ENCODE data around the gene NUBPL.
"Not testable (repeated sequence)": the region's sequence is repeated elsewhere in the genome, so short reads cannot be mapped to it uniquely, and the experiment has no call there.

The NUBPL gene

DNA sequence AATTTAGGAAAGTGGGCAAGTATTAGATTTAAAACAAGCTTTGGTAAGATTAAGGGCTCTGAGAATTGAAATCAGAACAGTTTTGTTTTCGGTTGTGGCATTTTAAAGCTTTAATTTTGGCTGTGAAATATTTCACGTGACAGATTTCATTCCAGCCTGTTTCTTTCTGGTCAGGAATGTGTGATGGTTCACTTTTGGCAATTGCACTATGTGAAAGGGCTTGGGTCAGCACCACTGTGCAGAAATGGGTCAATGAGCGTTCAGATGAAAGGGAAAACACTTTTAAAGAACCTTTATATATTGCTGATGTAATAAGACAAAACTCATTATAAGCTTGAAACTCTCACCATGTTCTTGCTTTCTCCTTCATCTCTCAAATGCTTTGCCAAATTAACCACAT is 17.1 kb downstream of the NUBPL start:
- no peak for DNase-seq (ENCODE audit: low read depth)

DNA sequence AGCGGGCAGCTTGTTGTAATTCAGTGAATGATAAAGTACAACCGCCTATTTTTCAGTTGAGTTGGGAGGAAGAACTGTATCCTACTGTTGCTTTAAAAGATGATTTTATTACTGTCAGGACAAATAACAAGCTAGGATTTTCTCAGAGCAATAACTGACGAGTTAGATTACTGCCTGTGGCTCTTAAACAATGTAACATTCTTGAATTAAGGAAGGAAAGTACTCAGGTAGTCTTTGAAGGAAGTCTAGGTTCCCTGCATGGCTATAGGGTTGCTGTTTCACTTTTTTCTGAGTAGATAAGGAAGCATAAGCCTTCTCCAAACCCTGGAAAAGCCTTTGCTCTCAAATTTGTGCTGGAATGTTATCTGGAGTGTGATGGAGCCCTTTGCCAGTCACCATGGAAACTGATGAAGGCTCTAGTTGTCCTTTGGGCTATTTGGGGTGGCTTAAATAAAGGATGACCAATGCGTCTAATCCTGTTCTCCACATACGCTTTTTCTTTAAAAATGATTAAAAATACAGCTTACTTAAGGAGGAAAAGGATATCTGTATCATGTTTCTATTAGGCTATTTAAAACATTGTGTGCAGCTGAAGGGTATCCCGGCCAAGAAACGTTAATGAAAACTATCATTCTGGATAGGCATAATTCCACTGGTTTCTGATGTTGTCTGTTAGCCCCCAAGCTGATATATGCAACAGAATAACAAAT is 17.7 kb downstream of the NUBPL start:
- DNase-seq (ENCODE audit: low read depth) = no peak

DNA sequence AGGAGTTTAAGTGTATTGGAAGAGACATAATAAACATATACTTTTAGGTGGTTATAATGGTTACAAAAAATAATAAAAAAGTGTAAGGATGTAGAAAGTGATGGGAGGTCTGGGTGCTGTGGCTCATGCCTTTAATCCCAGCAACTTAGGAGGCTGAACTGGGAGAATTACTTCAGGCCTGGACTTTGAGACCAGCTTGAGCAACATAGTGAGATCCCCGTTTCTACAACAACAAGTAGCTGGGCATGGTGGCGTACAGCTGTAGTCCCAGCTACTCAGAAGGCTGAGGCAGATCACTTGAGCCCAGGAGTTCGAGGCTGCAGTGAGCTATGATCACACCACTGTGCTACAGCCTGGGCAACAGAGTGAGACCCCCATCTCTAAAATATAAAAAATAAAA is 19.0 kb downstream of the NUBPL start:
- no peak for DNase-seq (ENCODE audit: low read depth)

DNA sequence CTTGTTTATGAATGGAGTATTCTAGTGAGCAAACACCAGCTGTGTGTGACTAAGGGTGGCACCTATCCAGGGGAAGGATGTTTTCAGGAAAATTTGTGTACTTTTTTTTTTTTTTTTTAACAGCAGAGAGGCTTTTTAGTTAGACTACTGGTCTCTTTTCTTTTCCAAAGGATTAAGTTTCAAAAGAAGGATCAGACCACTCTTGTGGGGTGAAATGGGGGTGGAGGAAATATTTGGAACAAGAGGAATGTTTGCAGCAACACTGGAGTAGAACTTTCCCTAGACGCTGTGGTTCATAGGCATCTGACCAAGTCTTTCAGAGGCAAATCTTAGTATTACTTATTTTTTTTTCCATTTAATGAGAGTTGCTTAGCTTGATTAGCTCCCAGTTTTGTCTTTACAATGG is 21.1 kb downstream of the NUBPL start:
- no peak for DNase-seq (ENCODE audit: low read depth)

DNA sequence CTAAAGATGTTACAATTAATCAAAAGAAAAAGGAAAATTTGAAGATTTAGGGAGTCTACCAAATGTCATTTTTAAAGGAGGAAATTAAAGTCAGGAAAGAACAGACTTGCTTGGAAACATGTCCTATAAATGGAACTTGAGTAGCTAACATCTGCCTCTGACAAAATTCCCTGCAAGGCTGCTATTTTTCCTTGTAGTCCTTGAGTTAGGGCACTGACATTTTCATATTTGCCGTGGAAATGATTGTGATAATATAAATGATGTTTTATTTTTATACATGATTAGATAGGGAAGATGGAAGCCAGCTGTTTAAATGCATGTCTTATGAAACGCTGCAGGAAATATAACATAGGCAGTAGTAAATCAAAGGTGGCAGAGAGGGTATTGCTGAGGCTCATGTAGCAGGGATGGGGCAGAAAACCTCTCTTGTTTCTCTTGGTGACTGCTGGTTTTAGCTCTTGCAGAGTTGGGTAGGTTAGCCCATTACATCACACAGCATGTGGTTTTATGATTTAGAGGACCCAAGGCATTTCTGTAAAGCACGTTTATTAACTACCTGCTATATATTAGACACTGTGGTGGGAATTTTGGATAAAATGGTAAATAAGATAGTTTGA is 21.7 kb downstream of the NUBPL start:
- no peak for DNase-seq (ENCODE audit: low read depth)

DNA sequence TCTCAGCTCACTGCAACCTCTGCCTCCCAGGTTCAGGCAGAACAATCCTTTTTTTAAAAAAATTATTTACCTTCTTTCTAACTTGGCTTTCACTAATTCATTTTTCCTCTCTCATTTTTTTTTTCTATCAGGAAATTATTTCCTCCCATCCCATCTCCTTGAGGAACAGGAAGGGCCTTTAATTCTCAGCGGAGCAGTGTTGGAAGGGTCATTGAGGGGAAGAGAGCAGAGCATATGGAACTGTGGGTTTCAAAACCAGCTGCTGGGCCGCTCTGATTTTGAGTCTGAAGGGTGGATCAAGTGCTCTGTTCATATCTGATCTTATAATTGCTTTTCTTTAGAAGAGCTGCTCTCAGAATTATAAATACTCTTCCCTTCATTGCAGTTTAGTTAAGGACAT is 29.0 kb downstream of the NUBPL start:
- no peak for DNase-seq (ENCODE audit: low read depth)

DNA sequence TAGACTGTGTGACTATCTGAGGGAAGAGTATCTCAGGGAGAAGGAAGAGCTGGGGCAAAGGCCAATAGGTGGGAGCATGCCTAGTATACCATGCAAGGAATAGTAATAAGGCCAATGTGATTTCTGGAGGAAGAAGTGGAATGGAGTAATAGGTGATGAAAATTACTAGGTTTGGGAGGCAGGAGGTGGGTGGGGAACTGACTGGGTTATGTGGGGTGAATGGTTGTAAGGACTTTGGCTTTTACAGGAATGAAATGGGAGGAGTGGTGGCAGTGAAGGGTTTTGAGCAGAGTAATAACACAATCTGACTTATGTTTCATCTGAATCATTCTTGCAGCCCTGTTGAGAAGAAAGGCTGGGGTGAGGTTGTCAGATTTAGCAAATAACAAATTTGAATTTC is 30.9 kb downstream of the NUBPL start:
- no peak for DNase-seq (ENCODE audit: low read depth)

DNA sequence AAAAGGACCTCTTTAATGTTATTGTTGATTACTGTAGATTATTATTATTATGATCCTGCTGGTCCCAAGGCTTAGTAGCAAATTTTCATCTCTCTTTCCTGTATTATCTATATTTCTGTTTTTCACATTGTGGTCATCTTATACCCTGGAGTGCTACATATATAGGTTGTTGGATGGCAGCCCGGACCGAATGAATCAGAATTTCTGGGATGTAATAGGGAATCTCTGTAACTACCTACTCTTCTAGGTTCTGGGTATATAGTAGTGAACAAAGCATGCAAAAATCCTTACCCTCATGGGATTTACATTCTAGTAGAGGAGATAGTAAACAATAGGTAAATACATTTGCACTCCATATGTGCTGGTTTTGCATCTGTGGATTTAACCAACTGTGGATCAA is 31.4 kb downstream of the NUBPL start:
- no peak for DNase-seq (ENCODE audit: low read depth)

DNA sequence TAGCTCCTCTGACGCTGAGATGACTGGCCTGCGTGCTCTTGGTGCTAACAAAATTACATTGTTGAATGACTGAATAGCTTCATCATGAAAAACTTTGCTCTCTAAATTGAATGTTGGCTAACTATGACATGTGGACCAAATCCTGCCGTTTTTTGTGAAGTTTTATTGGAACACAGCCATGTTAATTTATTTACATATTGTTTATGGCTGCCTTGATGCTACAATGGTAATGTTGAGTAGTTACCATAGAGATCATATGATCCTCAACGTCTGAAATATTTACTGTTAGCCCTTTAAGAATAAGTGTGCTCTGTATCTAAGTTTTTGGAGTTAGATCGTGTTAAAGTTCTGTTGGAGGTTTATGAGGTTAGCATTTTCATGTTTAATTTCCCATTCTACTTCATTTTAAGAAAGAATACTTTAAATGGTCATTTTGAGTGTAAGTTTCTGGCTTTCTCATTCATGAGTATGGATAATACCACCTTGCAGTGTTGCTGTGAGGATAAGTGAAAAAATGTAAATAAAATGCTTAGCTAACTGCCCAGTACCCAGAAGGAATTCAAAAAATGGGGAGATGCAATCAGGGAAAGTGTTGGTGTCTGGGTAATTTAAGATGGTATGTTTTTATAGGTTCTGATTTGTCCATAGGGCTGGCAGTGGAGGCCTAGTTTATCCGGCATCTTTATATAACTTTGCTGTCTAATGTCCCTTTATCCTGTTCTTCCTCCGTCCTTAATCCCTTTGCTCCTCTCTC is 35.3 kb downstream of the NUBPL start:
- no peak for DNase-seq (ENCODE audit: low read depth)

DNA sequence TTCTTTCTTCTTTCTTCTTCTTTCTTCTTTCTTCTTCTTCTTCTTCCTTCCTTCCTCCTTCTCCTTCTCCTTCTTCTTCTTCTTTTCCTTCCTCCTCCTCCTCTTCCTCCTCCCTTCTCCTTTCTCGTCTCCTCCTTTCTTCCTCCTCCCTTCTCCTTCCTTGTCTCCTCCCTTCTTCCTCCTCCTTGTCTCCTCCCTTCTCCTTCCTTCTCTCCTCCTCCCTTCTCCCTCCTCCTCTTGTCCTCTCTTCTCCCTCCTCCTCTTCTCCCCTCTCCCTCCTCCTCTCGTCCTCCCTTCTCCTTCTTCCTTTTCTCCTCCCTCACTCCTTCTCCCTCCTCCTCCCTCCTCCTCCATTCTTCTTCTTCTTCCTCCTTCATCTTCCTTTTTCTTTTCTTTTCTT is 44.5 kb downstream of the NUBPL start:
- DNase-seq (ENCODE audit: low read depth) = no peak

DNA sequence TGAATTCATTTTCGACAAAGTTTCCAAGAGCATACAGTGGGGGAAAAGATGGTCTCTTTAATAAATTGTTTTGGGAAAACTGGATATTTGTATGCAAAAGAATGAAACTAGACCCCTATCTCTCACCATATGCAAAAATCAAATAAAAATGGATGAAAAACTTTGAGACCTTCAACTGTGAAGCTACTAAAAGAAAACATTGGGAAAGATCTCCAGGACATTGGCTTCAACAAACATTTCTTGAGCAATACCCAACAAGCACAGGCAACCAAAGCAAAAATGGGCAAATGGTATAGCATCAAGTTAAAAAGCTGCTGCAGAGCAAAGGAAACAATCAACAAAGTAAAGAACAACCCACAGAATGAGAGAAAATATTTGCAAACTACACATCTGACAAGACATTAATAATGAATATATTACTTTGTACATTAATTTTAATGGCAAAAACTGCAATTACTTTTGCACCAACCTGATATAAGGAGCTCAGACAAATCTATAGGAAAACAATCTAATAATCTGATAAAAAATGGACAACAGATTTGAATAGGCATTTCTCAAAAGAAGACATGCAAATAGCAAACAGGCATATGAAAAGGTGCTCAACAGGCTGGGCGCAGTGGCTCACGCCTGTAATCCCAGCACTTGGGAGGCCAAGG is 50.7 kb downstream of the NUBPL start:
- no peak for DNase-seq (ENCODE audit: low read depth)

DNA sequence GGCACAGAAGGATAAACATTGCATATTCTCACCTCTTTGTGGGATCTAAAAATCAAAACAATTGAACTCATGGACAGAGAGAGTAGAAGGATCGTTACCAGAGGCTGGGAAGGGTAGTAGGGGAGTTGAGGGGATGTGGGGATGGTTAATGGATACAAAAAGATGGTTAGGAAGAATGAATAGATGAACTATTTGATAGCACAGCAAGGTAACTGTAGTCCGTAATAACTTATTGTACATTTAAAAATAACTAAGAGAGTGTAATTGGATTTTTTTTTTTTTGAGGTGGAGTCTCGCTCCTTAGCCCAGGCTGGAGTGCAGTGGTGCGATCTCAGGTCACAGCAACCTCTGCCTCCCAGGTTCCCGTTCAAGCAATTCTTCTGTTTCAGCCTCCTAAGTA is 52.0 kb downstream of the NUBPL start:
- DNase-seq (ENCODE audit: low read depth) = no peak

DNA sequence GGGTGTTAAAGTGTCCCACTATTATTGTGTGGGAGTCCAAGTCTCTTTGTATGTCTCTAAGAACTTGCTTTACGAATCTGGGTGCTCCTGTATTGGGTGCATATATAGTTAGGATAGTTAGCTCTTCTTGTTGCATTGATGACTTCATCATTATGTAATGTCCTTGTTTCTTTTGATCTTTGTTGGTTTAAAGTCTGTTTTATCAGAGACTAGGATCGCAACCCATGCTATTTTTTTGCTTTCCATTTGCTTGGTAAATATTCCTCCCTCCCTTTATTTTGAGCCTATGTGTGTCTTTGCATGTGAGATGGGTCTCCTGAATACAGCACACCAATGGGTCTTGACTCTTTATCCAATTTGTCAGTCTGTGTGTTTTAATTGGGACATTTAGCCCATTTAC is 57.7 kb downstream of the NUBPL start:
- not testable (repeated sequence) for DNase-seq (ENCODE audit: low read depth)

DNA sequence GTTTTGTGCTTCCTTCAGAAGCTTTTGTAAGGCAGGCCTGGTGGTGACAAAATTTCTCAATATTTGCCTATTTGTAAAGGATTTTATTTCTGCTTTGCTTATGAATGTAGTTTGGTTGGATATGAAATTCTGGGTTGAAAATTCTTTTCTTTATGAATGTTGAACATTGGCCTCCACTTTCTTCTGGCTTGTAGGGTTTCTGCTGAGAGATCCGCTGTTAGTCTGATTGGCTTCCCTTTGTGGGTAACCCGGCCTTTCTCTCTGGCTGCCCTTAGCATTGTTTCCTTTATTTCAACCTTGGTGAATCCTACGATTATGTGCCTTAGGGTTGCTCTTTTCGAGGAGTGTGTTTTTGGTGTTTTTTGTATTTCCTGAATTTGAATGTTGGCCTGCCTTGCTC is 58.2 kb downstream of the NUBPL start:
- DNase-seq (ENCODE audit: low read depth) = no peak

DNA sequence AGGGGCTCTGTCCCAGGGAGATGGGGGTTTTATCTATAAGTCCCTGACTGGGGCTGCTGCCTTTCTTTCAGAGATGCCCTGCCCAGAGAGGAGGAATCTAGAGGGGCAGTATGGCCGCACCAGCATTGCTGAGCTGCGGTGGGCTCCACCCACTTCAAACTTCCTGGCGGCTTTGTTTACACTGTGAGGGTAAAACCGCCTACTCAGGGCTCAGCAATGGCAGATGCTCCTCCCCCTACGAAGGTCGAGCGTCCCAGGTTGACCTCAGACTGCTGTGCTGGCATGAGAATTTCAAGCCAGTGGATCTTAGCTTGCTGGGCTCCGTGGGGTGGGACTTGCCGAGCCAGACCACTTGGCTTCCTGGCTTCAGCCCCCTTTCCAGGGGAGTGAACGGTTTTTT is 59.7 kb downstream of the NUBPL start:
- DNase-seq (ENCODE audit: low read depth) = not testable (repeated sequence)

DNA sequence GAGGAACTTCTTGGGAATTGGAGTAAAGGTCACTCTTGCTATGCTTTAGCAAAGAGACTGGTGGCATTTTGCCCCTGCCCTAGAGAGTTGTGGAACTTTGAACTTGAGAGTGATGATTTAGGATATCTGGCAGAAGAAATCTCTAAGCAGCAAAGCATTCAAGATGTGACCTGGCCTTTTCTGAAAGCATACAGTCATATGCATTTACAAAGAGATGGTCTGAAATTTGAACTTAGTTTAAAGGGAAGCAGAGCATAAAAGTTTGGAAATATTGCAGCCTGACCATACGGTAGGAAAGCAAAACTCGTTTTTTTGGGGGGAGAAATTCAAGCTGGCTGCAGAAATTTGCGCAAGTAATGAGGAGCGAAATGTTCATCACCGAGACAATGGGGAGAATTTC is 60.9 kb downstream of the NUBPL start:
- no peak for DNase-seq (ENCODE audit: low read depth)

DNA sequence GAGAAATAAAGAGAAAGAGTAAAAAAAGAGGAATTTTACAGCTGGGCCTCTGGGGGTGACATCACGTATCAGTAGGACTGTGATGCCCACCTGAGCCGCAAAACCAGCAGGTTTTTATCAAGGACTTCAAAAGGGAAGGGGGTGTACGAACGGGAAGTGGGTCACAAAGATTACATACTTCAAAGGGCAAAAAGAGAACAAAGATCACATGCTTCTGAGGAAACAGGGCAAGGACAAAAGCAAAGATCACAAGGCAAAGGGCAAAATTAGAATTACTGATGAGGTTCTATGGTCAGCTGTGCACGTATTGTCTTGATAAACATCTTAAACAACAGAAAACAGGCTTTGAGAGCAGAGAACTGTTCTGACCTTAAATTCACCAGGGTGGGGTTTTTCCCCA is 91.7 kb downstream of the NUBPL start:
- DNase-seq (ENCODE audit: low read depth) = not testable (repeated sequence)

DNA sequence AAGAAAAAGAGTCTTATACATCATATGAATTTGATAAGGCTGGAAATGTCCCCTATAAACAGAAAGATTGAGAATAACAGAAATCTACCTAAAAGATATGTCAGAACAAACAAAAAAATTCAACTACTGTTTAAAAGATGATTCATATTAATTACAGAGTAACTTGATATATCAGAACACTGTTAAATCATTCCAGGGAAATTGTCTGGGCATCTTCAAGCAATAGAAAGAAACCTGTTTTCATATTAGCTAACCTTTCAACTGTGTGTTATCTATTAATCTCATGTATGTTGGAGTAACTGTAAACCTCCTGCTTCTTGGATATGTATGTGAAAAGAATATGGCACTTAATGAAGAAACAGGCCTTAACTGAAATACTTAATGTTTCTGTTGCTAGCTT is 96.7 kb downstream of the NUBPL start:
- no peak for DNase-seq (ENCODE audit: low read depth)

DNA sequence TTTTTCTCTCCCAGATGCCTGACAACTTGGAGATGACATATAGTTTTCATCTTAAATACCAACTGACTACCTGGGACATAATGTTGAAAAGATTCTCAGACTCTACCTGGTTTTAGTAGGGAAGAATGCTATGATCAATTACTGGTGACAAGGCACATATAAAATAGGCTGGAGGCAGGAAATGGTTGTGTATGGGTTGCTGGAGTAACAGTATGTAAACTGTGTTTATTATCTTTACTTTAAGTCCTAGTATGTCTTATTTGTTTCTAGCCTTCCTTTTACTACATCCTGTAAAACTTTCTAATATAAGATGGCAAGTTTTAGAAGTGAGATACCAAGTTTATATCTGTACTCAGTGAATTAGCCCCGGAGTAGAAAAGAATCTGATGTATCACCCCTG is 98.1 kb downstream of the NUBPL start:
- DNase-seq (ENCODE audit: low read depth) = no peak

DNA sequence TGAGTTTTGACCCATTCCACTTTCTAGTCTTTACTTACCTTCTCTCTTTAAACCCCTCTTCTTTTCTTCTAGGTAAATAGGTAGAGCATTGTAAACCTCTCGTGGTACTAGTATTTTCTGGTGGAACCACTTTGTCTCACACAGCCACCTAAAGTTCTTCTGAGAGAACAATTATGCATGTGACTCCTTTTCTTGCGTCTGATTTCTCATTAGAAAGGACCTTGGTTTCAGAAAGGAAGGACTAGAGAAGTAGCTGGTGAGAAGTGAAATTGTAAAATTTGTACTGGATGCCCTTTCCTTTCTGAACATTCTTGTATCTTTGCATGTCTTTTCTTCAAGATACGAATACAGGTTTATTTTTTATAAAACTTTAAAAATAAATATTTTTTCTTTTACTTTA is 99.0 kb downstream of the NUBPL start:
- DNase-seq (ENCODE audit: low read depth) = no peak

DNA sequence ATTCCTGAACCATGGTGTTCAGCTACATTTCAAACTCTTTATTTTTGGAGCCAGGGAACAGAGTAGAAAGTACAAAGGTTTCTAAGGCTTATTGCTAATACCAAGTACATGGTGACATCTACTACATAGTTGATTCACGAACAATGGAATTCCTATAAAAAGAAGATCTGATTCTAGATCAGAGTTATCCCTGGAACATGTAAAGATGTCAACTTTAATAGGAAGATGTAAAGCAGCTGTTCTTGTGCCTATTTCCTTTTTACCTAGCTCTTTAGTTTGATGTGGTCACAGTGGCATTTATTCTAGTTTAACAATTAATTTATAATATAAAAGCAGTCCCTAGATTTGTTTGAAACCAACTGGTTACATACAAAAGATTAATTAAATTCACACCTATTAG is 99.5 kb downstream of the NUBPL start:
- DNase-seq (ENCODE audit: low read depth) = no peak

DNA sequence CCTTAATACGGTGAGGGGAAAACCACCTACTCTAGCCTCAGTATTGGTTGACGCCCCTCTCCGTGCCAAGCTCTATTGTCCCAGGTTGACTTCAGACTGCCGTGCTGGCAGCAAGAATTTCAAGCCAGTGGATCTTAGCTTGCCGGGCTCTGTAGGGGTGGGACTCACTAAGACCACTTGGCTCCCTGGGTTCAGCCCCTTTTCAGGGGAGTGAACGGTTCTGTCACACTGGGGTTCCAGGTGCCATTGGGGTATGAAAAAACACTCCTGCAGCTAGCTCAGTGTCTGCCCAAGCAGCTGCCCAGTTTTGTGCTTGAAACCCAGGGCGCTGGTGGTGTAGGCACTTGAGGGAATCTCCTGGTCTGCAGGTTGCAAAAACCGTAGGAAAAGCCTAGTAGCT is 107.1 kb downstream of the NUBPL start:
- DNase-seq (ENCODE audit: low read depth) = no peak

DNA sequence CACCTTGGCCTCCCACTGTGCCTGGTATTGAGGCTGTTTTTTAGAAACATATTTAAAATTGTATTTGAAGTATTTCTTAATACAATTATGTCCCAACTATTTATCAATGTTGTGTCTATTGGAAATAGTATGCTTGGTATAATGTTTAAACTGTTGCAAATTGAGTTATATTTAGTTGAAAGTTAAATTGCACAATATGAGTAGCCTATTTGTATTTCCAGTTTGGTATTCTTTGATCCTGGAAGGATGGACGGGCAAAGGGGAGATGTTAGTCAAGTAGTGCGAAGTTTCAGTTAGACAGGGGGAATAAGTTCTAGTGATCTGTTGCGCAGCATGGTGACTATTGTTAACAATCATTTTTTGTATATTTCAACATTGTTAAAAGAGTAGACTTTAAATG is 111.5 kb downstream of the NUBPL start:
- DNase-seq (ENCODE audit: low read depth) = no peak
